HG02571 (cell line): ENCODE results near the gene DHRSX.
"Not testable (repeated sequence)": the region's sequence is repeated elsewhere in the genome, so short reads cannot be mapped to it uniquely, and the experiment has no call there.

Source experiments
- ATAC-seq: cut with Tn5 transposase; IDR thresholded peaks from one replicate; pipeline ENCODE4 v1.9.1; 2021; ENCODE audit warnings: mild to moderate bottlenecking, moderate library complexity; ENCODE audit not compliant: unreplicated experiment

The DHRSX gene

GRCh38 chrX:2401201-2401589, 99.6 kb downstream of the DHRSX start:
- no peak for ATAC-seq

GRCh38 chrX:2398064-2398656, 102.6 kb downstream of the DHRSX start:
- no peak for ATAC-seq

- ATAC-seq: no peak
These were observed 103.3 kb downstream of the DHRSX start for GRCh38 chrX:2397229-2398063.

GRCh38 chrX:2395261-2395992, 105.3 kb downstream of the DHRSX start:
- no peak for ATAC-seq

- ATAC-seq: no peak
These were observed 108.7 kb downstream of the DHRSX start for GRCh38 chrX:2391869-2392606.

GRCh38 chrX:2390754-2391153, 110.0 kb downstream of the DHRSX start:
- no peak for ATAC-seq

- not testable (repeated sequence) for ATAC-seq
These were observed 111.0 kb downstream of the DHRSX start for GRCh38 chrX:2389731-2390130.

- no peak for ATAC-seq
These were observed 111.5 kb downstream of the DHRSX start for GRCh38 chrX:2389324-2389723.

- ATAC-seq: no peak
These were observed 112.1 kb downstream of the DHRSX start for GRCh38 chrX:2388669-2389068.

- ATAC-seq: no peak
These were observed 113.0 kb downstream of the DHRSX start for GRCh38 chrX:2387614-2388239.

- ATAC-seq: no peak
These were observed 115.6 kb downstream of the DHRSX start for GRCh38 chrX:2385224-2385623.

- ATAC-seq: no peak
These were observed 116.3 kb downstream of the DHRSX start for GRCh38 chrX:2384486-2384885.

- no peak for ATAC-seq
These were observed 117.0 kb downstream of the DHRSX start for GRCh38 chrX:2383735-2384134.

- no peak for ATAC-seq
These were observed 117.6 kb downstream of the DHRSX start for GRCh38 chrX:2383144-2383543.

GRCh38 chrX:2382433-2383048, 118.2 kb downstream of the DHRSX start:
- not testable (repeated sequence) for ATAC-seq

- ATAC-seq: no peak
These were observed 124.6 kb downstream of the DHRSX start for GRCh38 chrX:2376166-2376565.

- ATAC-seq: no peak
These were observed 126.7 kb downstream of the DHRSX start for GRCh38 chrX:2374086-2374485.

- no peak for ATAC-seq
These were observed 127.2 kb downstream of the DHRSX start for GRCh38 chrX:2373615-2374014.

GRCh38 chrX:2371026-2371711, 129.6 kb downstream of the DHRSX start:
- no peak for ATAC-seq

GRCh38 chrX:2370456-2370855, 130.3 kb downstream of the DHRSX start:
- ATAC-seq: no peak
